Measurements from ENCODE around the gene HECW1. TPM values are rescaled to one million over a fixed set of nuclear protein-coding genes. Genes with fewer than 3 reads are reported as not detected.

The HECW1 gene
- polyA plus RNA-seq, 2 of the 4 experiments (the other 2 are of a cell fraction) = 11.3 TPM

DNA sequence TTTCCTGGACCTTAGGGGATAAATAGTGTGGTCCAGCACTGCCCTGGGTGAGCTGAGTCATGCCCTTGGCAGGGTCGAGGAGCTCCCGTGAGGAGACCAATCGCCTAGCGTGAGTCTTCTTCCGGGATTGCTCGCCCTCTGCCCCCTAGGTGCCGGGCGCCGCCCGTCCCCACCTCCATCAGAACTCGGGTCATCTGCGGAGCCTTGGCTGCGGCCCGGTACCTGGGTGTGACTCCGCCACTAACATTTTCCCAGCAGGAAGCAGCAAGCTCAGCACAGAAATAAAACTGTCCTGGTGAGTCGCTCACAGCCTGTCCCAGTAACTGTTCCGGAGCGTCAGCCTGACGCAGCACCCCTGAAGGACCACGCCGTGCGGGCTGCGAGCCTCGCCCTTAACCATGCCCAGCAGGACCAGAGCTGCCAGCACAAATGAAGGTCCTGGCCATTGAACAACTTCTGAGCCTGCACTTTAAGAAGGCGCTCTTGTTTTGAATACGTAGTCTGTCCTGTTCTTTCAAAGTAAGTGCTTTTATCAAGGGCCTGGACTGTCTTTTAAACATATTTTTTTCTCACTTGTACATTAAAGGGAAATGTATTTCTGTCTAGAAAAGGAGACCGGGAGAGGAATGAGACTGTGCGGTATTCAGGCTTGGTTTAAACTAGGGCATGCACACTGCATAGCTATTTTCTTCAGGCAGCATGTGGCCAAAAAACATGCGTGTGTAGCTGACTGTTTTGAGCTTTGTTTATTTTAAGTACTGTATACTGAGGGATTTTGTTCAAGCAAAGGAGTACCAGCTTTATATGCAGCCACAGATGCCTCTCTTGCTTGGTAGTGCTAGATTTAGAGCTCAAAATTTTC lies 136.7 kb downstream of the HECW1 start (continued):
- TF ChIP-seq, protein P1, sequence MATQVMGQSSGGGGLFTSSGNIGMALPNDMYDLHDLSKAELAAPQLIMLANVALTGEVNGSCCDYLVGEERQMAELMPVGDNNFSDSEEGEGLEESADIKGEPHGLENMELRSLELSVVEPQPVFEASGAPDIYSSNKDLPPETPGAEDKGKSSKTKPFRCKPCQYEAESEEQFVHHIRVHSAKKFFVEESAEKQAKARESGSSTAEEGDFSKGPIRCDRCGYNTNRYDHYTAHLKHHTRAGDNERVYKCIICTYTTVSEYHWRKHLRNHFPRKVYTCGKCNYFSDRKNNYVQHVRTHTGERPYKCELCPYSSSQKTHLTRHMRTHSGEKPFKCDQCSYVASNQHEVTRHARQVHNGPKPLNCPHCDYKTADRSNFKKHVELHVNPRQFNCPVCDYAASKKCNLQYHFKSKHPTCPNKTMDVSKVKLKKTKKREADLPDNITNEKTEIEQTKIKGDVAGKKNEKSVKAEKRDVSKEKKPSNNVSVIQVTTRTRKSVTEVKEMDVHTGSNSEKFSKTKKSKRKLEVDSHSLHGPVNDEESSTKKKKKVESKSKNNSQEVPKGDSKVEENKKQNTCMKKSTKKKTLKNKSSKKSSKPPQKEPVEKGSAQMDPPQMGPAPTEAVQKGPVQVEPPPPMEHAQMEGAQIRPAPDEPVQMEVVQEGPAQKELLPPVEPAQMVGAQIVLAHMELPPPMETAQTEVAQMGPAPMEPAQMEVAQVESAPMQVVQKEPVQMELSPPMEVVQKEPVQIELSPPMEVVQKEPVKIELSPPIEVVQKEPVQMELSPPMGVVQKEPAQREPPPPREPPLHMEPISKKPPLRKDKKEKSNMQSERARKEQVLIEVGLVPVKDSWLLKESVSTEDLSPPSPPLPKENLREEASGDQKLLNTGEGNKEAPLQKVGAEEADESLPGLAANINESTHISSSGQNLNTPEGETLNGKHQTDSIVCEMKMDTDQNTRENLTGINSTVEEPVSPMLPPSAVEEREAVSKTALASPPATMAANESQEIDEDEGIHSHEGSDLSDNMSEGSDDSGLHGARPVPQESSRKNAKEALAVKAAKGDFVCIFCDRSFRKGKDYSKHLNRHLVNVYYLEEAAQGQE (IDR thresholded peaks at IDR 0.05) = no peak

DNA sequence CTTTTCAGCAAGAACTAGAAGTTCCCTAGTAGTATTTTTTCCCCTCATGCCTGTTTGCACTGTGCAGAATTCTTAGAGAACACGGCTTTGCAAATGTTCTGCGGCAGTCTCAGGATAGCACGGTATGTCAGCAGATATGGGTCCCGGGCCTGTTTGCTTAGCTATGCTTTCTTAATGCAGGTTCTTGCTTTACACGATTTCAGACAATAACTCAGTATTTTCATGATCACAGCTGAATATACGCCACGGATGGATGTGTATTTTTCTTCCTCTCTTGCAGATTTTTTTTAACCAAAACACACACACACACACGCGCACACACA lies 137.3 kb downstream of the HECW1 start:
- ChIA-PET CTCF (interaction anchor here (1.3 to 5.1 kb wide), 5 partner anchors 10 to 590 kb away, joined by 3 to 31 read pairs (median 3); no protein-coding TSS in a partner anchor), POLR2A (interaction anchor here (0.9 to 1.3 kb wide), 3 partner anchors 317 to 333 kb away, joined by 3 to 4 read pairs (median 4); partner anchors contain the start of genes MRPL32 and STK17A)
- peak overlapping the region; percentile 53 for H3K4me3 ChIP-seq
- FAIRE-seq (peak; percentile 90), ATAC-seq (peak; percentile 20 to 45; a peak in 4 of 6 replicates), DNase-seq (ENCODE audit: low read depth in 1 of 2, low spot score in 1 of 2) (peak in 1 of 2 experiments; percentile 19)
- H3K9me3 ChIP-seq = no peaks in the 10 kb centered on the region
- H3K27ac ChIP-seq = peak overlapping the region; percentile 84 to 86
- H3K4me2 ChIP-seq = peak overlapping the region; percentile 70
- 17% methylated on average over 9 of the region's 9 CpGs for WGBS (ENCODE audit: missing lambda C conversion rate)
- H3K4me1 ChIP-seq = peaks cover 19% of the 10 kb centered on the region
- TF ChIP-seq HOXB13 (CRISPR knock-in tag; IDR thresholded peaks at IDR 0.05; ENCODE audit: low read depth) (no peak), POLR2A (IDR thresholded peaks at IDR 0.05; ENCODE audit: low read length) (no peak)

DNA sequence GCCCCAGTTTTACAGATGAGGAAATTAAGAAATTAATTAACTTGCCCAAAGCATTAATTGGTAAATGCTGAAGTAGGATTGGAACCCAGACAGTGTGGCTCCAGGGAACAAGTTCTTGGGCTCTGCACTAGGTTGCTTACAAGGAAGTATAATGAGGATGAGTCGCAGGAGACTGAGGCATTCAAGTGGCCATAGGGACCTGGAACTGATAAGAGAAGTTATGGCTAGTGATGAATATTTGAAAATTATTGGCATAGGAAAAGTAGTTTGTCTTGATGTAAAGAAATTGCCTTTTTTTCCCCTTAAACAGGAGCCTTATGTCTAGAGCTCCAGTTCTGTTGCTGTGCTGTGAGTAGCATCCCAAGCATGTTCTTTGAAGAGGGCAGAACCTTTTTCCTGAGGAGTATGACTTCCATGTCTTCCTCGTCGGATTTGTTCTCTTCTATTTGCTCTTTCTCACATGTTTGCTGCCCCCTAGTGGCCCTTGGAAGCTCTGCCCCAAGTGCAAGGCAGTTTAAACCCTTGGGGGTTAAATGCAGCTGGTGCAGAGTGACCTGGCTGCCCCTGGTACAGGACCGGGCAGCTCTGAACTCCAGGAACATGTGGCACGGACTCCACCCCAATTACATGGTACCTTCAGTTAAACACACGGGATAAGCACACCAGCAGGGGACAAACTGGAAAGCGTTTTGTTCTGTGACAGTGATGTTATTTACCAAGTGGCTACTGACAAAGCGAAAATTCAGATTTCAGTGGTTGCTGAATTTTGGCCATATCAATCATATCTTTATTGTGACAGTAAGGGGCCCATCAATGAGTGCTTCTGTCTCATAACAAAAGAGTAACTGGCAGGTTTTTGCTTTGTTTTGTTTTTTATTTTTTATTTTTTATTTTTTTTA lies 148.8 kb downstream of the HECW1 start:
- ATAC-seq (peak; percentile 93 to 98), FAIRE-seq (peak; percentile 68), DNase-seq (ENCODE audit: low read depth in 1 of 2, low spot score in 1 of 2) (peak; percentile 51 to 89)
- ChIA-PET POLR2A (interaction anchor here (1.3 kb wide), 1 partner anchor 329 kb away, joined by 4 read pairs; the partner anchor contains the start of genes MRPL32 and PSMA2), CTCF (interaction anchor here (0.6 to 3.4 kb wide), 40 partner anchors 9 to 540 kb away, joined by 3 to 36 read pairs (median 4); partner anchors contain the start of genes MRPL32 and STK17A)
- H3K27ac ChIP-seq = no peak overlapping the region
- 36% methylated on average over 8 of the region's 8 CpGs for WGBS (ENCODE audit: missing lambda C conversion rate)
- H3K9me3 ChIP-seq = peaks cover 9% of the 10 kb centered on the region; the same call in 1 of the 3 replicates
- no peak overlapping the region for H3K4me2 ChIP-seq
- H3K4me3 ChIP-seq = no peak overlapping the region
- no peak for TF ChIP-seq HOXA7 (CRISPR knock-in tag; IDR thresholded peaks at IDR 0.05)
- no peak for TF ChIP-seq MAFK (IDR thresholded peaks at IDR 0.05; ENCODE audit: partially characterized antibody)
- TF ChIP-seq, protein P2, sequence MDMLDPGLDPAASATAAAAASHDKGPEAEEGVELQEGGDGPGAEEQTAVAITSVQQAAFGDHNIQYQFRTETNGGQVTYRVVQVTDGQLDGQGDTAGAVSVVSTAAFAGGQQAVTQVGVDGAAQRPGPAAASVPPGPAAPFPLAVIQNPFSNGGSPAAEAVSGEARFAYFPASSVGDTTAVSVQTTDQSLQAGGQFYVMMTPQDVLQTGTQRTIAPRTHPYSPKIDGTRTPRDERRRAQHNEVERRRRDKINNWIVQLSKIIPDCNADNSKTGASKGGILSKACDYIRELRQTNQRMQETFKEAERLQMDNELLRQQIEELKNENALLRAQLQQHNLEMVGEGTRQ (IDR thresholded peaks at IDR 0.05) = no peak
- no peak for TF ChIP-seq PHF8 (IDR thresholded peaks at IDR 0.05; ENCODE audit: borderline replicate concordance, low read depth)
- no peak for TF ChIP-seq JUNB (IDR thresholded peaks at IDR 0.05)
- no peak for TF ChIP-seq CEBPB (IDR thresholded peaks at IDR 0.05)
- no peak for TF ChIP-seq POLR2AphosphoS2 (conservative IDR thresholded peaks at IDR 0.05; ENCODE audit: low read length)
- no peak for TF ChIP-seq RCOR1 (IDR thresholded peaks at IDR 0.05; ENCODE audit: low read depth, low read length)
- TF ChIP-seq NPAS2 (CRISPR knock-in tag; IDR thresholded peaks at IDR 0.05; ENCODE audit: borderline replicate concordance) = no peak
- TF ChIP-seq, protein P3, sequence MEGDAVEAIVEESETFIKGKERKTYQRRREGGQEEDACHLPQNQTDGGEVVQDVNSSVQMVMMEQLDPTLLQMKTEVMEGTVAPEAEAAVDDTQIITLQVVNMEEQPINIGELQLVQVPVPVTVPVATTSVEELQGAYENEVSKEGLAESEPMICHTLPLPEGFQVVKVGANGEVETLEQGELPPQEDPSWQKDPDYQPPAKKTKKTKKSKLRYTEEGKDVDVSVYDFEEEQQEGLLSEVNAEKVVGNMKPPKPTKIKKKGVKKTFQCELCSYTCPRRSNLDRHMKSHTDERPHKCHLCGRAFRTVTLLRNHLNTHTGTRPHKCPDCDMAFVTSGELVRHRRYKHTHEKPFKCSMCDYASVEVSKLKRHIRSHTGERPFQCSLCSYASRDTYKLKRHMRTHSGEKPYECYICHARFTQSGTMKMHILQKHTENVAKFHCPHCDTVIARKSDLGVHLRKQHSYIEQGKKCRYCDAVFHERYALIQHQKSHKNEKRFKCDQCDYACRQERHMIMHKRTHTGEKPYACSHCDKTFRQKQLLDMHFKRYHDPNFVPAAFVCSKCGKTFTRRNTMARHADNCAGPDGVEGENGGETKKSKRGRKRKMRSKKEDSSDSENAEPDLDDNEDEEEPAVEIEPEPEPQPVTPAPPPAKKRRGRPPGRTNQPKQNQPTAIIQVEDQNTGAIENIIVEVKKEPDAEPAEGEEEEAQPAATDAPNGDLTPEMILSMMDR (IDR thresholded peaks at IDR 0.05) = peak; percentile 84
- no peak for TF ChIP-seq EHMT2 (IDR thresholded peaks at IDR 0.05; ENCODE audit: low read depth)
- TF ChIP-seq FOXS1 (CRISPR knock-in tag; IDR thresholded peaks at IDR 0.05) = no peak
- TF ChIP-seq ZC3H11A (IDR thresholded peaks at IDR 0.05) = no peak
- TF ChIP-seq HOXB13 (CRISPR knock-in tag; IDR thresholded peaks at IDR 0.05; ENCODE audit: low read depth) = no peak
- TF ChIP-seq HDAC2 (IDR thresholded peaks at IDR 0.05) = no peak
- TF ChIP-seq EP300 (IDR thresholded peaks at IDR 0.05) = no peak
- TF ChIP-seq NFE2L2 (conservative IDR thresholded peaks at IDR 0.05; ENCODE audit: low read length) = no peak
- TF ChIP-seq RAD21 (conservative IDR thresholded peaks at IDR 0.05 in 1 of 2, IDR thresholded peaks at IDR 0.05 in 1 of 2) = peak; percentile 84 to 90
- TF ChIP-seq SMC3 (IDR thresholded peaks at IDR 0.05) = peak; percentile 75
- H3K4me1 ChIP-seq = no peaks in the 10 kb centered on the region
